GM21619 (cell line): ENCODE results near the gene UBE2N.
A peak's percentile ranks its signal among the peaks of the same experiment; 100 is the strongest.

ENCODE experiments used
- ATAC-seq: cut with Tn5 transposase; IDR thresholded peaks from one replicate; pipeline ENCODE4 v1.9.1; 2021; ENCODE audit not compliant: unreplicated experiment

UBE2N gene

DNA sequence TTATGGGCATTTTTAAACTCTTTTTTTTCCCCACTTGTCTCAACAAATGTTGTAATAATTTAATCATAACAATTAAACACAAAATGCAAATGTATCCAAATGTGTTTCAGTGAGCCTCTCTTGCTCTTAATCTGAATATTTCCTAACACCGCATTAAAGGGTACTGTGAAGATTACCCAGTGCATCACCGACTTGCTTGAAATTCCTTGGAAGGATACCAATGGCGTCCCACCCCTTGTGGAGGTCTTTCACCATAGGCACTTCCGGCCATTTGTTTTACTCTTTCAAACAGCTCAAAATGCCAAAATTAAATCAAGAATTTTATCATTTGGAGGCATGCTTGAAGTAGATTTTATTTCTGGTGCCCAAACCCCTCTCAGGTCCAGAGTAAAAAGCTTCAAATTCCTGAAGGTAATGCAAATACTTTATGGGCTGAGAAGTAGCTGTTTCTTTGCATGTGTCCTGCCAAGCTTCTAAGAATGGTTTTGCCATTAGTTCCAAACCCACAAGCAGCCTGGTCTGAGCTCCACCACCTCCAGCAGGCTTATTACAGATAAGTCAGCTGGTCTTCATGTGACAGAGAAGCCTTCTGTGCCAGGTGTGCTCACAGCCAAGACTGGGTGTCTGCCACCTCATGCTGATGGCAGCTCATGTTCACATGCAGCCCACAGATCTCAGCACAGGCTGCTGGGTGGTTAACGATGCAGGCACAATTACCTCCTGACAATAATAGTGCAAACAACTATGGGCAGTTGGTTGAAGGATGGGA is 80.4 kb downstream of the UBE2N start:
- no peak for ATAC-seq

DNA sequence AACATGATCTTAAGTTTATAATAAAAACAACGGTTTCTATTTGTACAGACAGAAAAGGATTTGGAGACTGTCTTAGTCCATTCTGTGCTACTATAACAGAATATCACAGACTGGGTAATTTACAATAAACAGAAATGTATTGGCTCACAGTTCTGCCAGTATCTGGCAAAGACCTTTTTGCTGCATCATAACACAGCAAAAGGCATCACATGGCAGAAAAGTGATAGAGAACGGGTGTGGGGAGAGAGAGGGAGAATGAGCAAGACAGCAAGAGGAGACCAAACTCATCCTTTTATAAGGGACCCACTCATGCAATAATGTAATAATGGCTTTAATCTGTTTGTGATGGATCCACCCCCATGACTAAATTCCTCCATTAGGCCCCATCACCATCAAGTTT is 81.1 kb downstream of the UBE2N start:
- ATAC-seq: no peak

DNA sequence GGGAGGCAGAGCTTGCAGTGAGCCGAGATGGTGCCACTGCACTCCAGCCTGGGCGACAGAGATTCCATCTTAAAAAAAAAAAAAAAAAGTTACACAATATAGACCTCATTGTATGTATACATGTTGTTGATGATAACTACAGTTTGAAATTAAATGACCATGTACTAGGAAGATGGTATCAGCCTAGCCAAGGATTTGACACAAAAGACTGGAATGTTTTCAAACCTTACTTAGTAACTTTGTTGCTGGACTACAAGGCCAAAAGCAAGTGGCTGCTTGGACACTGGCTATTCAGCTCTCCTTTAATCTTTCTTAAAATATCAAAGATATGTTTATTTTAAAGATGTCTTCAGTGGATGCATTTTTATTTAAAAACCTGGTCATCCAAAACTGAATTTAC is 82.9 kb downstream of the UBE2N start:
- no peak for ATAC-seq

DNA sequence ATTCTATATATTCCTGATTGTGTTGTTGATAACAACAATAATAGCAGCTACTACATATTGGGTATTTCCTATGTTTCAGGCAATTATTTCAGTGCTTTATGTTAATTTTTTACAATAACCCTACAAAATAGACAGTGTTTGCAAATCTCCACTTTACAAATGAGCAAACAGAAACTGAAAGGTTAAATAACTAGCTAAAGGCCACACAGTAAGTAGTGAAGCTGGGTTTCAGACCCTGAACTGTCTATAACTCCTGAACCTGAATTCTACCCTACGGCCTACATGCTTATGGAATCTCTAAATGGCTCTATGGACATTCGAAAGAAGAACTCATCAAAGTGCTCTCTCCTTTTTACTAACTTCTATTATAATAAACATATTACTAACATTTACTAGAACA is 83.7 kb downstream of the UBE2N start:
- ATAC-seq: peak; percentile 92

DNA sequence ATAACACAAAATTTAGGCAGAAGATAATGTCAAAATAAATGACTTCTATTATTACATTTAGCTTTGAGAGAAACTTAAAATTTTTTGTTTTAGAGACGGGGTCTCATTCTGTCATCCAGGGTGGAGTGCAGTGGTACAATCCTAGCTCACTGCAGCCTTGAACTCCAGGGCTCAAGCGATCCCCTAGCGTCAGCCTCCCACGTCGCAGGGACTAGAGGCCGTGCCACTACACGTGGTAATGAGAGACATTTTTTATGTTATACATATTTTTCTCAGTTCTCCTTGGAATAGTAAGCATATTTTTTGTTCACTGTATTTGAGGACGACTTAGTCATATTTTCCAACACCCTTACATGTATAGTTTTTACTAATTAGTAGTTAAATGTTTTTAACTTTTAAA is 85.5 kb downstream of the UBE2N start:
- no peak for ATAC-seq
